Activated CD4-positive, alpha-beta T cell treated with anti-CD3 and anti-CD28 coated beads for 24 hours (primary cell): Measurements from ENCODE around the gene WFDC6.
"Not testable (repeated sequence)": the region's sequence is repeated elsewhere in the genome, so short reads cannot be mapped to it uniquely, and the experiment has no call there.

Experiments
- DNase-seq, 2 donors: peaks; one replicate each; pipeline ENCODE4 v3.0.0-alpha.2; 2020; ENCODE audit warnings: low read depth in 2 of 2

WFDC6 gene

GRCh38 chr20:45539382-45539781 is at the start of gene WFDC6:
Gene WFDC6 (minus strand): TSS chr20:45539482. CDS start chr20:45539407, 75 bp downstream.
- DNase-seq, result no peak

GRCh38 chr20:45588800-45589199 is 49.5 kb upstream of the WFDC6 start:
- no peak for DNase-seq

- DNase-seq, result not testable (repeated sequence)
These were observed 46.7 kb upstream of the WFDC6 start for GRCh38 chr20:45585986-45586385.

- DNase-seq, result not testable (repeated sequence)
These were observed 45.0 kb upstream of the WFDC6 start for GRCh38 chr20:45584294-45584693.

- no peak for DNase-seq
These were observed 44.2 kb upstream of the WFDC6 start for GRCh38 chr20:45583502-45583901.

- DNase-seq, result no peak
These were observed 42.4 kb upstream of the WFDC6 start for GRCh38 chr20:45581702-45582101.

GRCh38 chr20:45579184-45579583 is 39.9 kb upstream of the WFDC6 start, which contains the start of gene WFDC8:
Gene WFDC8 (minus strand): TSS chr20:45579284. CDS start chr20:45579247, 37 bp downstream.
- DNase-seq, result no peak

GRCh38 chr20:45578231-45578630 is 38.9 kb upstream of the WFDC6 start:
- no peak for DNase-seq

- no peak for DNase-seq
These were observed 37.7 kb upstream of the WFDC6 start for GRCh38 chr20:45576995-45577394.

- no peak for DNase-seq
These were observed 36.6 kb upstream of the WFDC6 start for GRCh38 chr20:45575931-45576330.

- not testable (repeated sequence) for DNase-seq
These were observed 30.4 kb upstream of the WFDC6 start for GRCh38 chr20:45569650-45570049.

- DNase-seq, result no peak
These were observed 25.5 kb upstream of the WFDC6 start for GRCh38 chr20:45564760-45565276.

- DNase-seq, result no peak
These were observed 15.9 kb upstream of the WFDC6 start for GRCh38 chr20:45555198-45555597.

- no peak for DNase-seq
These were observed 13.2 kb upstream of the WFDC6 start for GRCh38 chr20:45552456-45552855.

GRCh38 chr20:45550765-45551164 is 11.5 kb upstream of the WFDC6 start:
- DNase-seq, result no peak

GRCh38 chr20:45548410-45548809 is 9.1 kb upstream of the WFDC6 start:
- DNase-seq, result no peak

- no peak for DNase-seq
These were observed 8.0 kb upstream of the WFDC6 start, which contains the start of gene EPPIN for GRCh38 chr20:45547206-45547770. Gene EPPIN (minus strand): TSS chr20:45547401. CDS start chr20:45547357, 44 bp downstream.

GRCh38 chr20:45545754-45546453 is 6.6 kb upstream of the WFDC6 start:
- no peak for DNase-seq

- no peak for DNase-seq
These were observed 6.1 kb upstream of the WFDC6 start for GRCh38 chr20:45545351-45545750.

- DNase-seq, result no peak
These were observed 978 bp downstream of the WFDC6 start for GRCh38 chr20:45538209-45538799.

GRCh38 chr20:45527294-45527693 is 12.0 kb downstream of the WFDC6 start:
- DNase-seq, result no peak

GRCh38 chr20:45523821-45524220 is 15.5 kb downstream of the WFDC6 start:
- no peak for DNase-seq

- DNase-seq, result no peak
These were observed 21.0 kb downstream of the WFDC6 start for GRCh38 chr20:45518282-45518681.
